Keratinocyte (primary cell): Measurements from ENCODE around the gene ACP6. TPM values are rescaled to one million over a fixed set of nuclear protein-coding genes. Genes with fewer than 3 reads are reported as not detected.
A peak's percentile ranks its signal among the peaks of the same experiment; 100 is the strongest.

ENCODE experiments used
- DNase-seq: peaks from one replicate; pipeline ENCODE4 v3.0.0-alpha.2; 2011; ENCODE audit warnings: low read depth, missing footprints, low spot score
- FAIRE-seq: peaks from 2 replicates; lab custom pipeline; 2011; peaks lifted over from hg19 to GRCh38; lab: Jason Lieb, UNC
- H2AFZ ChIP-seq: 2 replicates; pipeline ENCODE4 v1.6.0; 2012; ENCODE audit warnings: low read length, control low read depth, inconsistent platforms; ENCODE audit not compliant: control insufficient read depth
- H3K27ac ChIP-seq: 2 replicates; pipeline ENCODE4 v1.5.1; 2011; ENCODE audit warnings: low read length; ENCODE audit not compliant: control insufficient read depth, insufficient read depth
- H3K27me3 ChIP-seq: 3 replicates; pipeline ENCODE4 v1.6.0; 2011; ENCODE audit warnings: low read length; ENCODE audit not compliant: control insufficient read depth, insufficient read depth; ENCODE audit errors: extremely low read depth
- H3K36me3 ChIP-seq, 2 experiments: 2 replicates in 1 of 2; 3 replicates in 1 of 2; pipeline ENCODE4 v1.5.1; 2011; ENCODE audit warnings: low read length in 2 of 2, mild to moderate bottlenecking in 1 of 2; ENCODE audit not compliant: control insufficient read depth in 2 of 2, insufficient read depth in 2 of 2; ENCODE audit errors: extremely low read depth in 1 of 2
- H3K4me1 ChIP-seq: 3 replicates; pipeline ENCODE4 v1.5.1; 2011; ENCODE audit warnings: low read length; ENCODE audit not compliant: control insufficient read depth, insufficient read depth; ENCODE audit errors: extremely low read depth
- H3K4me2 ChIP-seq: 3 replicates; pipeline ENCODE4 v1.6.0; 2011; ENCODE audit warnings: low read depth, low read length; ENCODE audit not compliant: control insufficient read depth, insufficient read depth; ENCODE audit errors: extremely low read depth
- H3K4me3 ChIP-seq, 3 experiments: fragments of 200-600 bp in 1 of 3; sonication (generic) in 1 of 3; 2 replicates in 2 of 3; 3 replicates in 1 of 3; pipeline ENCODE4 v1.5.1; 2011 to 2016; ENCODE audit warnings: low read length in 3 of 3, mild to moderate bottlenecking in 3 of 3, control low read depth in 2 of 3, inconsistent platforms in 1 of 3, low read depth in 1 of 3, mixed read lengths in 1 of 3, mixed run types in 1 of 3, moderate library complexity in 1 of 3; ENCODE audit not compliant: control insufficient read depth in 2 of 3, insufficient read depth in 2 of 3; ENCODE audit errors: extremely low read depth in 1 of 3
- H3K79me2 ChIP-seq: 2 replicates; pipeline ENCODE4 v1.6.0; 2012; ENCODE audit warnings: low read length; ENCODE audit not compliant: control insufficient read depth, insufficient read depth
- H3K9ac ChIP-seq: 3 replicates; pipeline ENCODE4 v1.6.0; 2011; ENCODE audit warnings: low read length; ENCODE audit not compliant: control insufficient read depth, insufficient read depth; ENCODE audit errors: extremely low read depth
- H3K9me1 ChIP-seq: 3 replicates; pipeline ENCODE4 v1.6.0; 2011; ENCODE audit warnings: low read length; ENCODE audit not compliant: control insufficient read depth, insufficient read depth; ENCODE audit errors: extremely low read depth
- H3K9me3 ChIP-seq: 2 replicates; pipeline ENCODE4 v1.5.1; 2012; ENCODE audit warnings: low read depth, low read length; ENCODE audit not compliant: control insufficient read depth
- H4K20me1 ChIP-seq: 3 replicates; pipeline ENCODE4 v1.6.0; 2011; ENCODE audit warnings: low read length; ENCODE audit not compliant: control insufficient read depth, insufficient read depth; ENCODE audit errors: extremely low read depth
- EZH2 ChIP-seq: IDR thresholded peaks from one replicate; pipeline ENCODE4 v1.6.1; 2012; ENCODE audit warnings: inconsistent platforms, mild to moderate bottlenecking, low read length, moderate library complexity
- dilution Hi-C: fragments of 300-500 bp; cut with MboI; formaldehyde crosslinking; loops from one replicate; pipeline ENCODE4 v1.7.0; 2020; ENCODE audit warnings: low sequenced_read_pairs; ENCODE audit not compliant: extremely low pct_ligation_motif_present
- polyA plus RNA-seq, 5 experiments: library from polyadenylated mRNA; depleted of rRNA in 3 of 5; stranded (reverse) in 3 of 5; stranded (forward) in 1 of 5; unstranded in 1 of 5; fragments of >200 nt; gene quantifications; 1 replicate in 1 of 5; 2 replicates in 3 of 5; 3 replicates in 1 of 5; pipeline versions ENCODE4 v1.2.1 to v1.2.3, GENCODE V29; 2011 to 2012; ENCODE audit warnings: missing spikeins in 2 of 5, low read depth in 1 of 5, low replicate concordance in 1 of 5
- TF ChIP-seq, protein P1 (sequence below), 3 experiments: IDR thresholded peaks in 1 of 3; conservative IDR thresholded peaks in 1 of 3; optimal IDR thresholded peaks in 1 of 3; 2 replicates in 2 of 3; 3 replicates in 1 of 3; pipeline versions ENCODE3 to v1.5.1; 2011; ENCODE audit warnings: low read length in 3 of 3, mild to moderate bottlenecking in 3 of 3, moderate library complexity in 2 of 3, control low read depth in 1 of 3, inconsistent platforms in 1 of 3; ENCODE audit not compliant: insufficient read depth in 2 of 3; ENCODE audit errors: extremely low read depth in 1 of 3

ACP6 gene
- polyA plus RNA-seq, 1 donor (not counting 4 experiments of a cell fraction or from before 2014, with no cell fraction given), result 7.4 TPM

- Histone ChIP-seq H3K27ac (no peak overlapping the region), H3K36me3 (no peaks in the 10 kb centered on the region), H3K79me2 (no peaks in the 10 kb centered on the region), H3K4me2 (no peak overlapping the region), H3K4me1 (peaks cover 24% of the 10 kb centered on the region), H3K4me3 (no peak overlapping the region), H4K20me1 (no peaks in the 10 kb centered on the region), H3K9me3 (no peaks in the 10 kb centered on the region), H3K9ac (no peak overlapping the region), H3K27me3 (no peaks in the 10 kb centered on the region), H3K9me1 (no peaks in the 10 kb centered on the region), H2AFZ (peak overlapping the region; percentile 15)
- TF ChIP-seq, protein P1, sequence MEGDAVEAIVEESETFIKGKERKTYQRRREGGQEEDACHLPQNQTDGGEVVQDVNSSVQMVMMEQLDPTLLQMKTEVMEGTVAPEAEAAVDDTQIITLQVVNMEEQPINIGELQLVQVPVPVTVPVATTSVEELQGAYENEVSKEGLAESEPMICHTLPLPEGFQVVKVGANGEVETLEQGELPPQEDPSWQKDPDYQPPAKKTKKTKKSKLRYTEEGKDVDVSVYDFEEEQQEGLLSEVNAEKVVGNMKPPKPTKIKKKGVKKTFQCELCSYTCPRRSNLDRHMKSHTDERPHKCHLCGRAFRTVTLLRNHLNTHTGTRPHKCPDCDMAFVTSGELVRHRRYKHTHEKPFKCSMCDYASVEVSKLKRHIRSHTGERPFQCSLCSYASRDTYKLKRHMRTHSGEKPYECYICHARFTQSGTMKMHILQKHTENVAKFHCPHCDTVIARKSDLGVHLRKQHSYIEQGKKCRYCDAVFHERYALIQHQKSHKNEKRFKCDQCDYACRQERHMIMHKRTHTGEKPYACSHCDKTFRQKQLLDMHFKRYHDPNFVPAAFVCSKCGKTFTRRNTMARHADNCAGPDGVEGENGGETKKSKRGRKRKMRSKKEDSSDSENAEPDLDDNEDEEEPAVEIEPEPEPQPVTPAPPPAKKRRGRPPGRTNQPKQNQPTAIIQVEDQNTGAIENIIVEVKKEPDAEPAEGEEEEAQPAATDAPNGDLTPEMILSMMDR (optimal IDR thresholded peaks at IDR 0.05 in 1 of 3, IDR thresholded peaks at IDR 0.05 in 1 of 3, conservative IDR thresholded peaks at IDR 0.05 in 1 of 3; ENCODE audit: extremely low read depth in 1 of 3, insufficient read depth in 2 of 3, low read length in 3 of 3), result no peak
- no peak for TF ChIP-seq EZH2
- dilution Hi-C loops, result no loop called here
- no peak for FAIRE-seq
- DNase-seq, result no peak
These were observed 48.8 kb upstream of the ACP6 start for GRCh38 chr1:147719029-147719698.

DNA sequence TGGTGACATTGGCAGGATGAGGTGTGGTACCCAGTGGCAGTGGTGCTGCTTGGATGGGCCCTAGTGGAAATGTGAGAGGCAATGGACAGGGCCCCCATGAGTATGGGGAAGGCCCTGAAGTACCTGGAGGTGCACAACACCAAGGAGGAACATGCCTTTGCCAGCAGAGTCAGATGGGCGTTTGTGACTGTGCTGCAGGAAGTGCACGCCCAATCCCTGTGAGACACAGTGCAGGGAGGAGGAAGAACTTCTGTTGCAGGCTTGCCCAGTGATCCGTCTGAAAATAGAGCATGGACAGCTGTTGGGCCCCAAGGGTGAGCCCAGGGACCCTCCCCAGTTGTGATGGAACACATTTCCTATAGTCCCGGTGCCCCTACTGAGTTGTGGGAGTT lies 47.4 kb upstream of the ACP6 start:
- peak overlapping the region; percentile 45 for H3K27ac ChIP-seq
- no peak overlapping the region for H3K9ac ChIP-seq
- H3K79me2 ChIP-seq, result no peaks in the 10 kb centered on the region
- H3K4me1 ChIP-seq, result peaks cover 24% of the 10 kb centered on the region
- FAIRE-seq (peak; percentile 98), DNase-seq (no peak)
- H4K20me1 ChIP-seq, result no peaks in the 10 kb centered on the region
- no peaks in the 10 kb centered on the region for H3K36me3 ChIP-seq
- H2AFZ ChIP-seq, result peak overlapping the region; percentile 64
- no peaks in the 10 kb centered on the region for H3K9me1 ChIP-seq
- dilution Hi-C loops, result no loop called here
- H3K4me3 ChIP-seq, result no peak overlapping the region
- H3K9me3 ChIP-seq, result no peaks in the 10 kb centered on the region
- no peaks in the 10 kb centered on the region for H3K27me3 ChIP-seq
- no peak for TF ChIP-seq EZH2
- TF ChIP-seq, protein P1 (optimal IDR thresholded peaks at IDR 0.05 in 1 of 3, IDR thresholded peaks at IDR 0.05 in 1 of 3, conservative IDR thresholded peaks at IDR 0.05 in 1 of 3; ENCODE audit: extremely low read depth in 1 of 3, insufficient read depth in 2 of 3, low read length in 3 of 3), result no peak
- peak overlapping the region; percentile 15 for H3K4me2 ChIP-seq
